Measurements from ENCODE around the gene CHRNA9.
A peak's percentile ranks its signal among the peaks of the same experiment; 100 is the strongest.

Gene CHRNA9

DNA sequence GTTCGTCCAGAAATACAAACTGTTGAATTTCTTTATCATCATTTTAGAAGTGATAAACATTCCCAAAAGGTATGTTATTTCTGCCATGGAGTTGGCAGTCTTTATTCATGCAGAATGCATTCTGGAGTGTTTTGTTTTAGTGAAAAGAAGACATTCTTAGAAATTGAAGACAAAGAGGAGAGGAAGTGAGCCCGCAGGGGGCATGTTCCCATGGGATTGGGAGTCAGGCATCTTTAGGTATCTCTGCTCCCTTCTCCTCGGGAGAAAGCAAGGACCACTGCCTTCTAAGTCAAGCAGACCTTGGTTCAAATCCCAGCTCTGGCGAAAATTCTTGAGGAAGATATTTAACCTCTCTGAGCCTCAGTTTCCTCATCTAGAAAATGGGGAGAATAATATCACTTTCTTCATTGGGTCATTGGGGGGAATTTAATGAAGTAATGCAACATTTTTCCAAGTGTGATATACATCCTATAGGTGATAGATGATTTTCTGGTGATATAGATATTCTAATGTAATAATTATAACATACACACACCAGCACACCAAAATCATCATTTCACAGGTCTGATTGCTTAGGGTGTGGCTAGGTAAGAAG is 26.5 kb upstream of the CHRNA9 start:
- TF ChIP-seq, protein P1, sequence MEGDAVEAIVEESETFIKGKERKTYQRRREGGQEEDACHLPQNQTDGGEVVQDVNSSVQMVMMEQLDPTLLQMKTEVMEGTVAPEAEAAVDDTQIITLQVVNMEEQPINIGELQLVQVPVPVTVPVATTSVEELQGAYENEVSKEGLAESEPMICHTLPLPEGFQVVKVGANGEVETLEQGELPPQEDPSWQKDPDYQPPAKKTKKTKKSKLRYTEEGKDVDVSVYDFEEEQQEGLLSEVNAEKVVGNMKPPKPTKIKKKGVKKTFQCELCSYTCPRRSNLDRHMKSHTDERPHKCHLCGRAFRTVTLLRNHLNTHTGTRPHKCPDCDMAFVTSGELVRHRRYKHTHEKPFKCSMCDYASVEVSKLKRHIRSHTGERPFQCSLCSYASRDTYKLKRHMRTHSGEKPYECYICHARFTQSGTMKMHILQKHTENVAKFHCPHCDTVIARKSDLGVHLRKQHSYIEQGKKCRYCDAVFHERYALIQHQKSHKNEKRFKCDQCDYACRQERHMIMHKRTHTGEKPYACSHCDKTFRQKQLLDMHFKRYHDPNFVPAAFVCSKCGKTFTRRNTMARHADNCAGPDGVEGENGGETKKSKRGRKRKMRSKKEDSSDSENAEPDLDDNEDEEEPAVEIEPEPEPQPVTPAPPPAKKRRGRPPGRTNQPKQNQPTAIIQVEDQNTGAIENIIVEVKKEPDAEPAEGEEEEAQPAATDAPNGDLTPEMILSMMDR (conservative IDR thresholded peaks at IDR 0.05; ENCODE audit: low read depth, low read length), result no peak
- Histone ChIP-seq H3K36me3 (ENCODE audit: insufficient read depth) (no peaks in the 10 kb centered on the region), H3K4me1 (ENCODE audit: low read depth, poor library complexity, severe bottlenecking) (peaks cover 63% of the 10 kb centered on the region), H3K79me2 (ENCODE audit: insufficient read depth, low read depth) (no peaks in the 10 kb centered on the region), H3K4me2 (peak overlapping the region; percentile 72), H2AFZ (ENCODE audit: low read depth) (peak overlapping the region; percentile 21; the same call in 1 of the 2 replicates), H3K4me3 (IDR thresholded peaks at IDR 0.05; ENCODE audit: insufficient read depth, low read depth, low read length) (no peak overlapping the region), H3K9ac (peak overlapping the region; percentile 14; the same call in 1 of the 2 replicates), H3K27me3 (ENCODE audit: insufficient read depth, low read depth) (no peaks in the 10 kb centered on the region), H3K27ac (peak overlapping the region; percentile 62), H4K20me1 (ENCODE audit: insufficient read depth) (no peaks in the 10 kb centered on the region)

- H3K36me3 ChIP-seq (ENCODE audit: insufficient read depth), result no peaks in the 10 kb centered on the region
- no peaks in the 10 kb centered on the region for H3K79me2 ChIP-seq (ENCODE audit: insufficient read depth, low read depth)
- no peak overlapping the region; the same call in 1 of the 2 replicates for H3K27ac ChIP-seq
- no peaks in the 10 kb centered on the region for H3K27me3 ChIP-seq (ENCODE audit: insufficient read depth, low read depth)
- TF ChIP-seq, protein P1 (conservative IDR thresholded peaks at IDR 0.05; ENCODE audit: low read depth, low read length), result peak; percentile 78
- no peak overlapping the region for H3K4me3 ChIP-seq (IDR thresholded peaks at IDR 0.05; ENCODE audit: insufficient read depth, low read depth, low read length)
- H4K20me1 ChIP-seq (ENCODE audit: insufficient read depth), result no peaks in the 10 kb centered on the region
- peak overlapping the region; percentile 51 for H2AFZ ChIP-seq (ENCODE audit: low read depth)
- H3K4me1 ChIP-seq (ENCODE audit: low read depth, poor library complexity, severe bottlenecking), result peaks cover 57% of the 10 kb centered on the region
- peak overlapping the region; percentile 72; the same call in 1 of the 2 replicates for H3K4me2 ChIP-seq
- H3K9ac ChIP-seq, result no peak overlapping the region
Observed at GRCh38 chr4:40309250-40309774, 25.8 kb upstream of the CHRNA9 start.

- no peak overlapping the region for H2AFZ ChIP-seq (ENCODE audit: low read depth)
- TF ChIP-seq, protein P1 (conservative IDR thresholded peaks at IDR 0.05; ENCODE audit: low read depth, low read length), result no peak
- H3K79me2 ChIP-seq (ENCODE audit: insufficient read depth, low read depth), result no peaks in the 10 kb centered on the region
- H3K4me2 ChIP-seq, result no peak overlapping the region
- H3K36me3 ChIP-seq (ENCODE audit: insufficient read depth), result no peaks in the 10 kb centered on the region
- H3K27ac ChIP-seq, result no peak overlapping the region
- peaks cover 48% of the 10 kb centered on the region for H3K4me1 ChIP-seq (ENCODE audit: low read depth, poor library complexity, severe bottlenecking)
- no peak overlapping the region for H3K9ac ChIP-seq
- H4K20me1 ChIP-seq (ENCODE audit: insufficient read depth), result no peaks in the 10 kb centered on the region
- H3K4me3 ChIP-seq (IDR thresholded peaks at IDR 0.05; ENCODE audit: insufficient read depth, low read depth, low read length), result no peak overlapping the region
- no peaks in the 10 kb centered on the region for H3K27me3 ChIP-seq (ENCODE audit: insufficient read depth, low read depth)
Observed at GRCh38 chr4:40310225-40310624, 24.9 kb upstream of the CHRNA9 start.

- H2AFZ ChIP-seq (ENCODE audit: low read depth), result no peak overlapping the region
- H3K79me2 ChIP-seq (ENCODE audit: insufficient read depth, low read depth), result no peaks in the 10 kb centered on the region
- no peak overlapping the region for H3K4me3 ChIP-seq (IDR thresholded peaks at IDR 0.05; ENCODE audit: insufficient read depth, low read depth, low read length)
- H3K36me3 ChIP-seq (ENCODE audit: insufficient read depth), result no peaks in the 10 kb centered on the region
- no peaks in the 10 kb centered on the region for H4K20me1 ChIP-seq (ENCODE audit: insufficient read depth)
- no peaks in the 10 kb centered on the region for H3K27me3 ChIP-seq (ENCODE audit: insufficient read depth, low read depth)
- H3K27ac ChIP-seq, result no peak overlapping the region
- H3K4me1 ChIP-seq (ENCODE audit: low read depth, poor library complexity, severe bottlenecking), result peaks cover 43% of the 10 kb centered on the region
- no peak overlapping the region for H3K4me2 ChIP-seq
- H3K9ac ChIP-seq, result no peak overlapping the region
- TF ChIP-seq, protein P1 (conservative IDR thresholded peaks at IDR 0.05; ENCODE audit: low read depth, low read length), result no peak
Observed at GRCh38 chr4:40311811-40312346, 23.3 kb upstream of the CHRNA9 start.
